Lower leg skin (tissue), 3 donors: ENCODE measurements around the gene TPRN.

Experiments
- CTCF ChIP-seq, 3 donors: fragments of 450-650 bp; IDR thresholded peaks; one replicate each; pipeline ENCODE4 v1.5.1; 2016; ENCODE audit warnings: antibody characterized with exemption in 3 of 3, mild to moderate bottlenecking in 3 of 3, moderate library complexity in 2 of 3
- POLR2A ChIP-seq, 2 donors: fragments of 450-650 bp; IDR thresholded peaks; one replicate each; pipeline ENCODE4 v1.6.1; 2016 to 2017; ENCODE audit warnings: antibody characterized with exemption in 2 of 2, mild to moderate bottlenecking in 1 of 2, moderate library complexity in 1 of 2

DNA sequence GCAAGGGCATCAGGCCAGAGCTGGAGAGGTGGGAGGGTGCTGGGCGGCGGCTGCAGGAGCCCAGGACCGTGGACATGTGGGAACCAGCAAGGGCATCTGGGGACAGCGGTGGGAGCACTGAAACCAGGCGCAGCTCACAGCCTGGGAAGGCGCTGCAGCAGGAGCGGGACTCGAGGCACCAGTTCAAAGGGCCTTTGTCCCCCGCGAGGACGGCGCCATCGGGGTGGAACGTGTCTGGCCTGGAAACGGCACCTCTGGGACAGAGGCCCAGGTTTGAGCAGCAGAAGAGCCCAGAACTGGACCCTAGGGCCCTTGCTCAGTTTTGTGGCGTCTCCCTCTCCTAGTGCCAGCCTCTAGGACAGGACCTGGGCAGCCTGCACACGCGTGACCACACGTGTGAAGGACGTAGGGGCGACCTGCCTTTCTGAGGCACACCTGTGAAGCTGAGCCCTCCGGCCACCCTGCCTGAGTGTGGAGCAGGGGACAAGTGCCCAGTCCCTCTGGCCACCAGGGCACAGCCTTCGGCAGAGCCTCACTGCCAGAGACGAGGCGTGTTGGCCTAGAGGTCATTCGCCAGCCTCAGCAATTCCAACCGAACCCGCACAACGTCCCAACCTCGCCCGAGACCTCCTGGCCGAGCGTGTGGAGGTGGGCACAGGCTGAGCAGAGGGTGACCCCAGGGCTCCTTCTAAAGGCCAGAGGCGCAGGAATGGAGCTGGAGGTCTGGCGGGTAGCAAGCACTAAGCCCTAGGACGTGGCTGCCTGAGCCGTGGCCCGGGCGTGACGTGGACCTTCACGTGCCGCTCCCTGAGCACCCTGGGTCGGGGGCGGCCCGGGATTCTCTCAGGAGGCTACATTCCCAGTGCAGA is 26.5 kb downstream of the TPRN start:
- TF ChIP-seq CTCF (IDR thresholded peaks at IDR 0.05), result no peak
- TF ChIP-seq POLR2A (IDR thresholded peaks at IDR 0.05), result no peak
